SH-SY5Y (cell line): ENCODE measurements around the gene ALCAM.
A peak's percentile ranks its signal among the peaks of the same experiment; 100 is the strongest.

Experiments
- GATA2 ChIP-seq: IDR thresholded peaks from 2 replicates; pipeline ENCODE4 v1.6.1; 2011; ENCODE audit warnings: mild to moderate bottlenecking, low read depth, low read length
- GATA3 ChIP-seq: IDR thresholded peaks from 2 replicates; pipeline ENCODE4 v1.6.1; 2011; ENCODE audit warnings: low read depth, mild to moderate bottlenecking, low read length, moderate library complexity

ALCAM gene

DNA sequence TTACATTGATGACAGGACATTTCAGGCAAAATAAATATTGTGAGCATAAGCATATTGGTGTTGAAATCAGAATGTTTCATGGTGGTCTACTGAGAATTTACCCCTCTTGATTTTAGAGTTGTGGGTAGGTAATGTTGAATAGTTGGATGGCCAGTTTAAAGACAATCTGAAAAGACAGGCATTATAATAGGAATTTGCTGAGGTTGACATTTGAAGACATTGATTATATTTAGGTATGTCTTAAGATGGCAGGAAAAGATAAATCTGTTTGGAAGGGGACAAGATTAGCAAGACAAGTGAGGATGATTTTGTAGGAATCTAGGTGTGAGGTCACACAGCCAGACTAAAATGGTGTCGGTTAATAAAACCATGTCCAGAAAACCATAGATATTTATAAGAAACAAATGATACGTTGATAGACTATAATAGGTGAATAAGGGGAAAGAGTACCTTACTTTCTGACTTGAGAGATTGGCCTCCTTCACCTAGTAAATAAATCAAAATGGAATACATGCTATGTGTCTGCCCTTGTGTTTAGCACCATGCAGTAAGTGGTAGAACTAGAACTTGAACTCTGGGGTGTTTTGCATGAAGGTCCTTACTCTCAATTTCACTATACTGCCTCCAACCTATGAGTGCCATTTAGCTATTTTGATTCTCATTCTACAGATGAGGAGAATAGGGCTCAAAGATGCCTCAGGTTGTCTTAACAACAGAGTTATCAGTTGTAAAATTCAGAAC lies 57.9 kb downstream of the ALCAM start:
- TF ChIP-seq GATA3 (no peak), GATA2 (no peak)

DNA sequence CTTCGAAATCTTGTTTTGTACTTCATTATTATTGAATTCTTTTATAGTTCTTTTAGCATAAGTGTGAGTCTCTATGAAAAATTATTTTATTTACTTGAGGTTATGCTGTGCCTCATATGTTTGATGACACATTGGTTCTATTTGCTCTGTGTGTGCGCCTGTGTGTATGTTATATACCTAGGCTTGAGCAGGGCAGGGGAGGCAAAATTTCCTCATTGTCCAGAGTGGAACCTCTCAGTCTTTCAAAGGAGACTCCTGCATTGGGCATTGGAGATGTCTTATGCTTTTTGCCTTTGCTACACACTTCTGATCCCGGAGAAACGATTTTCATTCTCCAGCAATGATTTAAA lies 58.4 kb downstream of the ALCAM start:
- TF ChIP-seq GATA2 (no peak), GATA3 (no peak)

DNA sequence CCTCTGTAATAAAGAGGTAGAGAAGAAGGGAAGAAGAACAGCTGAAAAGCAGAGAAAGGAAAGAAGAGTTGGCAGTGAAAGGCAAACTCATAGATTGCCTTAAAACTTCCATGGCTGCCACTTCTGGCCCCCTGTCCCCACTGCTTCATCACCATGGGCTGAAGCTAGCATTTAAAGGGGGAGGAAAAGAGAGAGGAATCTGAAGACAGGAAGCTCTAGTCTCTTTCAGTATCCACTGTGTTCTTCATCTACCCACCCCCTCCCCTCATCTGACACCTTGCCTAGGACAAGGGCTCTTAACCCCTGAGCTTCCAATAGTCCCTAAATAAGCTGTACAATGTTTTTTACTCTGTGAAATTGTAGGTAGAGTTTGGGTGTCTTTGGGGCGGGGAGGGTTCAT lies 60.6 kb downstream of the ALCAM start:
- TF ChIP-seq GATA2 (no peak), GATA3 (no peak)

DNA sequence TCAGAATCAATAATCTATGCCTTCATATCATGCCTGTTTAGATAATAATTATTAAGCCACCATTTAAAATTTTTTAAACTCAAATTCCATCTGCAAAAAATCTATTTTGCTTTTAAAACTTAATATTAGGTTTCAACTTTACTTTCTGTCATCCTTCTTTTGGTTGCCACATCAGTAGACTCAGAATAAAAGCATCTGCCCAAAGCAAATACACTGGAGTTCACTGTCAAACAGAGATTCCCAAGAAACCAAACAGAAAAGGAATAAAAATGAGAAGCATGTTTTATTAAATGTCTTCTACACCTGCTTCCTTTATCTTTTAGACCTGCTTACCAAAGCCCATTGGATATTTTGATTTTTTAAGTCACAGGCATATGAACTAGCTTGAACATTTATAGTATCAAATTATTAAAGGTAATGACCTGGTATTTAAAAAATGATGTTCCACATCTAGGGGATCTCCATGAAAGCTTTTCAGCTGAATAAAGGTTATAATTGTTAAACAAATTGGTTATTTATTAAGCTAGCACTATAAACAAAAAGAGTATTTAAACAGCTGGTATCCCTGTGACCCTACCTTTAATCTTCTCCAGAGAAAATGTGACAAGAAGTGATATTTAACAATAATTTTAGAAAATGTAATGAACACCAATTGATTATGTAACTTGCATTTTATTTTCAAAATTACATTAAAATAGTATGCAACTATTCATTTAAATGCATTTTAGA lies 62.5 kb downstream of the ALCAM start:
- no peak for TF ChIP-seq GATA3
- TF ChIP-seq GATA2, result no peak

DNA sequence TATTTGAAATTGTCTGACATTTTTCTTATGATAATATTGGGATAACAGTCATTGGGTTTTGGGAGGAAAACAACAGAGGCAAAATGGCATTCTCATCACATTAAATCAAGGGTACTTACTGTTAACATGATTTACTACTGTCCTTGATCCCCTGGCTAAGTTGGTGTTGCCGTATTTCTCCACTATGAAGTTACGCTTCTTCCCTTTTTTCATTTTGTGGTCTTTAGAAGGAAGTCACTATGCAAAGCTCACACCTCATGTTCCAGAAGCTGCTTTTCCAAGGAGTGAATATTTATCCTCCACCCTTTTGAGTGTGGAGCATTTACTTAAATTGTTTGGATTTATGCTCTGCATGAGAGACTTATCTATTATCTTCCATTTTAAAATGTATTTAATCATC lies 63.7 kb downstream of the ALCAM start:
- TF ChIP-seq GATA3 (no peak), GATA2 (no peak)

DNA sequence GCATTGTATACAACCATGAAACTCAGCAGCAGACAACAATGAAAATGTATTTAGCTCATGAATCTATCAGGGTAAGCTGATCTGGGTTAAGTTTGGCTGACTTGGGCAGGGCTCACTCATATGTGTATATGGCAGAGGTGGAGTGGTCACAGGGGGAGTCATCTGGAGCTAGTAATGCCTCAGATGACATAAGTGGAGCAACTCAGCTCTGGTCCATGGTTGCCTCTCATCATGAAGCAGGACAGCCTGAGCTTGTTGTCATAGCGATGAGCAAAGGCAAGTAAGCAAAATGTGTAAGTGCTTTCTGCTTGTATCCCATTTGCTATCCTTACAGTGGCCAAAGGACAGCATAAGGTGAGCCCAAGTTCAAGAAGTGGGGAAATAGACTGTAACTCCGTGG lies 64.5 kb downstream of the ALCAM start:
- TF ChIP-seq GATA2 (no peak), GATA3 (no peak)

DNA sequence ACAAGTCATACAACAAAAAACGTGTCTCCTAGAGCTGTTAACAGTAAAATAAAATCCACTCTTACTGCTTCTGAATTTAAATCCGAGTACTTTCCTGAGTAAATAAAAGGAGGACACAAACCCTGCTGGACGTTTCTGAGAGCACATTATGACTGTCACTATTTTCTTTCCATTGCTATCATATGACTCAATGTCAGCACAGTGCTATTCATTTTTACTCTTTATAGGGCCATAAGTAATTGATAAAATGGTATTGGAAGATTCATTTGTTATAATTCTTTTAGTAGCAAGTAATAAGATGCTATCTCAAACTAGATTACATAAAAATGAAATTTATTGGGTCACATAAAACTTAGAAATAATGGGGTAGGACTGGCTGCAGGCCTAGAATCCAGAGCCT lies 68.6 kb downstream of the ALCAM start:
- TF ChIP-seq GATA2 (no peak), GATA3 (no peak)

DNA sequence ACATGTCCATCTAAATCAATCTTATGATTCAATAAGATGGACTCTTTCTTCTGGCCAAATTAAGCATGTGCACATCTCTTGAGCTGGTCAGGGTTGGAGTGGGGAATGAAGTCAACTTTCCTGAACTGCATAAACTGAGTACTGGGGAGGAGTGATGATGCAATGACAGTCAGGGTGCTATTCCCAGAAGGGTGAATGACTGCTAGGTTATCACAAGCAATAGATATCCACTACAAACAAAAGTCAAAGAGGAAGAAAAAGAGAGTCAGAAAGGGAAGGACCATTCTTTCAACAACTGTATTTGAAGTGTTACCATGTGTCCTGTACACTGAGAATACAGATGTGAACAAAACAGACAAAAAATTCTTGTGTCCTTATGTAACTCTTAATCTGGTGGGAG lies 70.0 kb downstream of the ALCAM start:
- TF ChIP-seq GATA2 (no peak), GATA3 (no peak)

DNA sequence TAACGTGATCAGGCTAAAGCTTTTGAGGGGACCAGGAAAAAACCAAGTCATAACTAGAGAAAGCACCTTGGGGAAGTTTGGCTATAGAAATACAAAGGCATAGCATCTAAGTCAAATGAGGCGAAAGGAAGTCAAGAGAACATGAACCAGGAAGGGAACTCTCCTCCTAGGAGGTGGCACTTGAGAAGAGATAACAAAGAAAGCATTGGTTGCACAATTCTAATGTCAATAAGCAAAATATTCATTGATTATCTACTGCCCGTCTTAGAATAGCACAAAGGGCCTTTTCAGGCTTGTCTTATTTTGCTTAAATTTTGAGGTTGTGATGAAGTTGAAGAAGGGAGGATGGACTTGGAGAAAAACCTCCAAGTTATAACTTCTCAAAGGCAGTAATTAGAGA lies 73.4 kb downstream of the ALCAM start:
- TF ChIP-seq GATA3 (no peak), GATA2 (no peak)

DNA sequence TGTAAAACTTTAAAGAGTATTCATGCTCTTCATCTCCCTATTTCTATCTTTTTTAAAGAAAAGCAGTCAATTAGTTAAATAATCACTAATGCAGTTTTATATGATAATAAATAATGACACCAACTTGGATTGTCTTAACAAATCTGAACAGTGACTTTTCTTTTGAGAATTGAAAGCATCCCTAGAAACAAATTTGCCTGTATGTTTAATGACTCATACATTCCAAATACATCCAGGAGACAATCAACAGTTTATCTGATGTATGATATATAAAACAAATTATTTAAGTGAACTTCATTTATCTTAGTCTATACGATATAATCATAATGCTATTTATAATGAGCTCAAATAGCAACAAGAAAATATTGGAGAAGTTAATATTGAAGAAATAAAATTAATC lies 78.0 kb downstream of the ALCAM start:
- TF ChIP-seq GATA2 (no peak), GATA3 (no peak)

DNA sequence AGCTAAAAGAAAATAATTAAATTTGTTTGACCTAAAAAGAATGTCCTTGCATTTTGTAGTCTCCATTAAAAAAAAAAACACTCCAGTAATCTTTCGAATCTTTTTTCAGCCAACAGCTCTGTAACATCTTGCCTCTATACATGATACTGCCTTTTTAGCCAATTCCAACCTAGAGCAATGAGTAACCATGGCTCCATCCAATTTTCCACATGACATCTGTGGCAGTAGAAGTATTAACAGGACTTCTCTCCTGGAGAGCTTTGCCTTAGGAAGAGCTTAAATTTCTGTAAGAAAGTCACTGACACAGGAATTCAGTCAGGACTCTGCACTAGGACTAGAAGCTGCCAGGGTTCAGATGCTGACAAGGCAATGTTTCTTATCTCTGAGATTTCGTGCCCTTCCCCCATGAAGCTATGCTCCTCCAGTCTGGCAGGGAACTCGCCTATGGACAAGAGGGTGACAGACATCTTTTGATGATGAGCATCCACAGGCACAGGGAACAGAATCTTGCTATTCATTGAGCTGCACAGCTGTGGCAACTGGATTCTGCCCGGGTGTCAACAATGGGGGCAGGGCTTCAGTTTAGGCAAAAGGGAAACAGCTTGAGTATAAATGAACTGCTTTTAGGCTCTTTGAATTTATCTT lies 81.8 kb downstream of the ALCAM start:
- TF ChIP-seq GATA2 (peak; percentile 70), GATA3 (no peak; the same call in 1 of the 2 replicates)

DNA sequence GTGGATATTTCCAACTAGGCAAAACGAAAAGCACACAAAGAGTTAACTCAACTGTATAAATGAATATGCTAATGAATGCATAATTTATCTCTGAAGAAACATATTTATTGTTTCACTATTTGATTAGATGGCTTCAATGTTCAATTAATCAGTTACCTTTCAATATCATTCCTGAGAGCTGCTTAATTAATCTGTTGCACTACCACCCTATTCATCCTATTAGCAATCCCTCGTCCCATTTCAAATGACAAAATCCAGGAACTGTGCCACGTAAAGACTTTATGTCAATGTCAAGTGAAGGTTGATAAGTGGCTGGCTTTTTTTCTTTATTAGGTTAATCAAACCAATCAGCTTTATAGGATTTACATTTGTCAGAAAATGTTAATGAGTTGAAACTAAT lies 82.7 kb downstream of the ALCAM start:
- TF ChIP-seq GATA2 (no peak), GATA3 (no peak)

DNA sequence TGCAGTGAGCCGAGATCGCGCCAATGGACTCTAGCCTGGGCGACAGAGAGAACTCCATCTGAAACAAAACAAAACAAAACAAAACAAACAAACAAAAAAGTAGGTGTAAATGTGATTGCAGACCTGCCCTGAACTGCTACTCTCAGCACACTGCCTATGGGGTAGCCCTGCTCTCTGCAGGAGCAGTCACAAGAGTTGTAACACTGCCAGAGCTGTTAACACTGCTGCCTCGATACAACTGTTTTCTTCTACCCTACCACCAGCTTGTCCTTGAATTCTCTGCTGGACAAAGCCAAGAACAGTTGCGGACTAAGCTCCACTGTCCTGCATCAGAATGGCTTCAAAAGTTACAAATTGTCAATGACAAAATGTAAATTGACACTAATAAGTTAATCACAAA lies 89.3 kb downstream of the ALCAM start:
- TF ChIP-seq GATA2, result no peak
- no peak for TF ChIP-seq GATA3

DNA sequence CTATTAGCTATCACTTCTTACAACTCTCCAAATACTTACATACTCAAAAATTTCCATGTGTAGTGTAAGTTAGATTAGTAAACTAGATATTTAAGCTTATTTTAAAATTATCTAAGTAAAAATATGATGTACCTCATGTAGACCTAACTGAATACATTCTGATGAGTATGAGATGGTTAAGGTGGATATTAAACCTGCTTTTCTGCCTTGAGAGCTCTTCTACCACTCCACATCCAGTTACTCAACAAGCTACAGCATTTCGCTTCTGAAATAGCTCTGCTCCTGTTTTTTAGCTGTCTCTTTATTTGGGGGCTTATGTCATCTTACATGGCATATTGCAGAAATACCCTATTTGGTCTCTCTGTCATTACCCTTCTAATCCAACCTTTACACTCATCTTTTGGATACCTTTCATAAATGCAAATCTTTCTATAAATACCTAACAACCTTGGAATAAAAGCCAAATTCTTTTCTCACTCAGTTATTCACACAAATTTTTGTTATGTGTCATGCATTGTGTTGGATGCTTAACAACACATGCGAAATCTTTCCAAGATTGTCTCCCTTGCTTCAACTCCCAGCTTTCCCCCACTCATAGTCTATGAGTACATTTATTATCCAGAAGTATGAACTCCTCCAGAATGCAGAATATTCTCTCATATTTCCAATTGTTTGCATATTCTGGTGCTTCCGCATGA lies 92.0 kb downstream of the ALCAM start:
- no peak for TF ChIP-seq GATA2
- no peak for TF ChIP-seq GATA3
